ENCODE results near the gene KIRREL1.

Gene KIRREL1

DNA sequence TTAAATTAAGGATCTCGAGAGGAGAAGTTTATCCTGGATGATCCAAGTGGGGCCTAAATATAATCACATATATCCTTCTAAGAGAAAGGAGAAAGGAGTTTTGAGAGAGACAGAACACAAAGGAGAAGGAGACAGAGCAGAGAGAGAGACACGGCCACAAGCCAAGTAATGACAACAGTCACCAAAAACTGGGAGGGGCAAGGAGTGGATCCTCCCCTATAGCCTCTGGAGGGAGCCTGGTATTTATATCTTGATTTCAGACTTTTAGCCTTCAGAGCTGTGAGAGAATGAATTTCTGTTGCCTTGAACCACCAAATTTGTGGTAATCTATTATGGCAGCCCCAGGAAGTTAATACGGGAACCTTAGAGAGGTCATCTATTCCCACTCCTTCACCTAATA, 137.8 kb downstream of the KIRREL1 start:
- H3K27ac ChIP-seq: no peak overlapping the region
- TF ChIP-seq, protein P1, sequence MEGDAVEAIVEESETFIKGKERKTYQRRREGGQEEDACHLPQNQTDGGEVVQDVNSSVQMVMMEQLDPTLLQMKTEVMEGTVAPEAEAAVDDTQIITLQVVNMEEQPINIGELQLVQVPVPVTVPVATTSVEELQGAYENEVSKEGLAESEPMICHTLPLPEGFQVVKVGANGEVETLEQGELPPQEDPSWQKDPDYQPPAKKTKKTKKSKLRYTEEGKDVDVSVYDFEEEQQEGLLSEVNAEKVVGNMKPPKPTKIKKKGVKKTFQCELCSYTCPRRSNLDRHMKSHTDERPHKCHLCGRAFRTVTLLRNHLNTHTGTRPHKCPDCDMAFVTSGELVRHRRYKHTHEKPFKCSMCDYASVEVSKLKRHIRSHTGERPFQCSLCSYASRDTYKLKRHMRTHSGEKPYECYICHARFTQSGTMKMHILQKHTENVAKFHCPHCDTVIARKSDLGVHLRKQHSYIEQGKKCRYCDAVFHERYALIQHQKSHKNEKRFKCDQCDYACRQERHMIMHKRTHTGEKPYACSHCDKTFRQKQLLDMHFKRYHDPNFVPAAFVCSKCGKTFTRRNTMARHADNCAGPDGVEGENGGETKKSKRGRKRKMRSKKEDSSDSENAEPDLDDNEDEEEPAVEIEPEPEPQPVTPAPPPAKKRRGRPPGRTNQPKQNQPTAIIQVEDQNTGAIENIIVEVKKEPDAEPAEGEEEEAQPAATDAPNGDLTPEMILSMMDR (conservative IDR thresholded peaks at IDR 0.05): no peak
- no peak for TF ChIP-seq ZFX (IDR thresholded peaks at IDR 0.05)

DNA sequence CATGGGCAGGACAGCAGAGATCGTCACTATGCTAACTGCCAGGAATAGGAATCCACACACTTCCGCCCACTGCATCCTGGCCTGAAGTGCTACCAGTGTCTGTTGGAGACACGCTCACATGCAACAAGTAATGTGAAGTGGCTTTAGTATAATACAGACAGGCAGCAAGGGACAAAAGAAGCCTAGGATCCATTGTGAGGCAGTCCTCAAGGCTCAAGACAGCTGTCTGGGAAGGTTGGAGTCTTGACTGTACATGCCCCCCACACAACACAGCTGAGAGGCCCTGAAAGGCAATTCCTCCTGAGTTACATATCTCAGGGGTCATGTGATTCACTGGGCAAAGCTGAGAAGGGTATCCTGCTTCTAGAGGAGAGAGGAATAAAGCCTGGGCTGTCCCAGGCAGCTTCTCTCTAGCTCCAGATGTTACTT, 147.3 kb downstream of the KIRREL1 start:
- no peak for TF ChIP-seq ZFX (IDR thresholded peaks at IDR 0.05)
- TF ChIP-seq, protein P1 (conservative IDR thresholded peaks at IDR 0.05): no peak
- H3K27ac ChIP-seq: no peak overlapping the region

DNA sequence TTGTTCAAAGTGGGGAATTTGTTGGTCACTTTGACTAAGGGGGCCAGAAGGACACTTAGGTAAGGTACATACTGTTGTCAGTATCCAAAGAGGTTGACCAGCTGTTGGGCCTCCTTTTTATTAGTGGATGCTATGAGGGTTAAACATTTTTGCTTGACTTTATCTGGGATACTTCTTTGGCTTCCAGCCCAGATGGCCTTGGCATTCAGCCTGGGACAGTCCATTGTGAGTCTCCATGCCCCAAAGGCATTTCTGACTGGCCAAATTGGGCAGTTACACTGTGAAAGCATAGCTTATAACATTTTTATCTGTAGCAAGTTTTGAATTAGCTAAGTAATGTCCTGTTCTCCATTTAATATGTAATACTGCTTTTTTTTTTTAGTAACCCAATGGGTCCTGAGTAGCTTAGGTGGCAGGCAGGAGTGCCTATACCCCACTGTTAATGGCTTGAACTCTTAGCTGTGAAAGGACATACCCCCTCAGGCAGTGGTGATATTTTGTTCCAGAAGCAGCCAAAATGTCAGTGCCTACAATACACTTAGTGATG, 151.8 kb downstream of the KIRREL1 start:
- H3K27ac ChIP-seq: no peak overlapping the region
- TF ChIP-seq ZFX (IDR thresholded peaks at IDR 0.05): no peak
- TF ChIP-seq, protein P1 (conservative IDR thresholded peaks at IDR 0.05): no peak

DNA sequence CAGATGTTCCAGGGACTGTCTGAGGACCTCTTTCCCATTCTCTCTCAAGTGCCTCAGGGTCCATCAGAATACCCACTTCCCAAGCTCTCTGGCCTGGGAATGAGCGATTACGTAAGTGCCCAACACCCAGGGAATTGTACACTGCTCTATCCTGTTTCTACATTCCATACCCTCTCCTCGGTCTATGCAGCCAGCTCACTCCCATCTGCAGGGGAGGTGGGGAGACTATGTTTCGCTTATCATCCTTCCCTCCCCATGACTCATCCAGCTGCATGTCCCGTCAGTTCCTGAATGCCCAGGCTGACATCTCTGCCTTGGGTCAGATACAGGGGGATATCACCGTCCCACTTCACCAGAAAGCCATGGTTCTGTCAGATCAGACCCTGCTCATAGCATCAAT, 152.7 kb downstream of the KIRREL1 start:
- no peak overlapping the region for H3K27ac ChIP-seq
- TF ChIP-seq, protein P1 (conservative IDR thresholded peaks at IDR 0.05): no peak
- no peak for TF ChIP-seq ZFX (IDR thresholded peaks at IDR 0.05)

DNA sequence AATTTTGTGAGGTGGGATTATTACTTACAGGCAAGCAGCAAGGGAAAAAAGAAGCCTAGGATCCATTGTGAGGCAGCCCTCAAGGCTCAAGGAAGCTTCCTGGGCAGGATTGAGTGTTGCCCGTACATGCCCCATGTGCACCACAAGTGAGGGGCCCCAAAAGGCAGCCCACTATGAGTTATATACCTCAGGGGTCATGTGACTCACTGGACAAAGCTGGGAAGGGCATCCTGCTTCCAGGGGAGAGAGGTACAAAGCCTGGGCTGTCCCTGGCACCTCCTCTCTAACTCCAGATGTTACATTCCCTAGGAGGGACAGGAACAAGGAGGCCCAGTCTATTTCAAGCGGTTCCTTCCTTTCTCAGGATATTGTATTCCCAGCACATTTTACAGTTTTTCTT, 153.3 kb downstream of the KIRREL1 start:
- no peak overlapping the region for H3K27ac ChIP-seq
- TF ChIP-seq, protein P1 (conservative IDR thresholded peaks at IDR 0.05): no peak
- TF ChIP-seq ZFX (IDR thresholded peaks at IDR 0.05): no peak

DNA sequence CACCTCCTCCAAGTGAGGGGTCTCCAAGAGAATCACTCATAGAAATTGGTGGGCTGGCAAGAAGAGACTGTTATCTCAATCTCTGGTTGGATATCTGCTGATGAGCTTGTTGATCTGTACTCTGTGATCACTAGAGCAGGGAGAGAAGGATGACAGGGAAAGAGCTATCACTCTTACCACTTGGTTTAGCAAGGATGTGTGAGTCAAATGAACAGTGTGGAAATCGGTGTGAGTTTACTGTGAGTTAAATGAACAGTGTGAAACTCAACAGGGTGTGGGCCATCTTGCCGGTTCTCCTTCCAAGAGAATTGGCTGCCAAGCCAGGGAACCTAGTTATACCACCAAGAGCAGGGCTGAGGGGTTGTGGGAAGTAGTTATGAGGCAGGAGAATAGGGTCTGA, 154.0 kb downstream of the KIRREL1 start:
- H3K27ac ChIP-seq: no peak overlapping the region
- TF ChIP-seq, protein P1 (conservative IDR thresholded peaks at IDR 0.05): no peak
- no peak for TF ChIP-seq ZFX (IDR thresholded peaks at IDR 0.05)

DNA sequence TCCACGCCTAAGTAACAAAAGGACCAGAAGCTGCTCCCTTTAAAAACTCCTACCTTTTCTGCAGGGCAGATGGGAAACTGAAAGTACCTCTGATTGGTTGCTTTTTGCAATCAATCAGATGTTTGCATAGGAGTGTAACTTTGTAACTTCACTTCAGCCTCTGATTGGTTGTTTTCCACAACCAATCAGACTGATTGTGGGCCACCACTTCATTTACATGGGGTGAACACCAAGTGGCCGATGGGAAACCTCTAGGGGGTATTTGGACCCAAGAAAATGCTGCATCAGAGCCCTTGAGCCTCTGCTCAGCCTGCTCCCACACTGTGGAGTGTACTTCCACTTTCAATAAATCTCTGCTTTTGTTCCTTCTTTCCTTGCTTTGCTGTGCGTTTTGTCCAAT, 154.4 kb downstream of the KIRREL1 start:
- H3K27ac ChIP-seq: no peak overlapping the region
- no peak for TF ChIP-seq ZFX (IDR thresholded peaks at IDR 0.05)
- TF ChIP-seq, protein P1 (conservative IDR thresholded peaks at IDR 0.05): no peak

Measured in C4-2B (cell line).